MM.1S (cell line): Measurements from ENCODE around the gene ZNF841.

ENCODE experiments used
- EZH2 ChIP-seq: fragments of 300-600 bp; sonication (generic); optimal IDR thresholded peaks from 2 replicates; pipeline ENCODE3; 2017; ENCODE audit warnings: low read depth, mild to moderate bottlenecking, antibody characterized with exemption, low read length, mixed read lengths
- EZH2phosphoT487 ChIP-seq: fragments of 300-600 bp; sonication (generic); IDR thresholded peaks from 2 replicates; pipeline ENCODE4 v1.6.1; 2018; ENCODE audit warnings: antibody characterized with exemption, low read length

DNA sequence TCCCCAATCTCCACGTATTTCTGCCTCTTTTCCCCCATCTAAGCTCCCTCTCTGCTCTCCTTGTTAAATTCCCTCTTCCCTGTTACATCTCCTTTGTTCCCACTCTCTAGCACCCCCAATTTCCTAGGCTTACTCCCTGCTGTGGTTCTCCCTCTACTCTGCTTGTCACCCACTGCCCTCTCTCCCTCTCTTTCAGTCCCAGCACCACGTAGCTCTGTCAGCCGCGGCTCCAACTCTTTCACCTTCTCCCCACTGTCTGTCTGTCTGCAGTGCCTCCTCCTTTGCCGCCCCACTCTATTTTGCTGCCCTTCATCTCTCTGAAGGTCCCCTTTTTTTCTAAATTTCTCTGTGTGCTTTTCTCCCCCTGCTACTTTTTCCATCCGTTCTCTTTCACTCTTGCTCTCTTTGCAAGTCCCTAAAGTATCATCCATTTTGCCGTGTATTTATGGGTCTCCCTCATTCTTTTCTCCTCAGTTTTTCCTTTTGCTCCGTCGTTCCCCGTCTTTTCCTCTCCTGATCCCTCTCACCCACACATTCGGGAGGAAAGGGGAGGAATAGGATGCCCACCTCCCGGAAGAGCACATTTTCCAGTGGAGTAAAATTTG lies 937 bp downstream of the ZNF841 start:
- TF ChIP-seq EZH2phosphoT487: no peak
- TF ChIP-seq EZH2: no peak
